GM19467 (cell line): ENCODE results near the gene QSOX2.

Experiments used
- ATAC-seq: cut with Tn5 transposase; IDR thresholded peaks from one replicate; pipeline ENCODE4 v1.9.1; 2021; ENCODE audit warnings: mild to moderate bottlenecking, moderate library complexity; ENCODE audit not compliant: unreplicated experiment

Gene QSOX2

DNA sequence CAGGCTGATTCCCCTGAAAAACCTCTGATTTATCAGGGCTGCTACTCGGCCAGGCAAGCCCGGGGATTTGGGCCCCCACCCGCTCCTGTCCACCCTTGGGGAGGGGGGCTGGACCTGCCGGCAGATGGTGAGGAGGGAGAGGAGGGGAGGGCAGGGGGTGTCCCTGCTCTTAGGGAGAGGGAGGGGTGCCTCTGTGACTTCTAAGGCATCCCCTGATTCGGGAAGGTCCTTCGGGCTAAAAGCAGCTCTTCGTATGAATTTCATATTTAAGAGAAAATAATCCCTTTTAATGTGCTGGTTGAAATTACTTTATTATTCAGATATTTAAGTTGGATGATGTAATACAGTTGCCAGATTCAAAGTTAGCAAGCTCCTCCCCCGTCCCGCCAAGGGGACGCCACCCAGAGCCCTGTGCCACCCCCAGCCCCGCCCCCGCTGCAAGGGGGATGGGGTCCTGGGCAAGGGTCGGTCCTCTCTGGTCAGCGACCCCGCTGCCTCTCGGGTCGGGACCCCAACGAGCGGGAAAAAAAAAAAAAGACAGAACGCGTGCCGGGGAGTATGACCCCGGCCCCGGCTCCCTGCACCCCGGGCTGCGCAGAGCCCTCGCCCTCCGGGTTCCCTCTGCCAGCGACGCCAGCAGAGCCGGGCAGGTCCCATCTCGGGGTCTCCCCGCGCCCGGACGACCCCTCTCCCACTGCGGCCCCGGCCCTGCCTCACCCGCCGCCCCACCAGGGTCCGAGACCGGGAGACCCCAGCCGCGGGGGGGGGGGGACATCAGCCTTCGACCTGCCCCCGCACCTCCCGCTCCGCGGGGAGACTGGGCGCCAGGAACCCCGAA lies 53.1 kb downstream of the QSOX2 start:
- ATAC-seq, result no peak

DNA sequence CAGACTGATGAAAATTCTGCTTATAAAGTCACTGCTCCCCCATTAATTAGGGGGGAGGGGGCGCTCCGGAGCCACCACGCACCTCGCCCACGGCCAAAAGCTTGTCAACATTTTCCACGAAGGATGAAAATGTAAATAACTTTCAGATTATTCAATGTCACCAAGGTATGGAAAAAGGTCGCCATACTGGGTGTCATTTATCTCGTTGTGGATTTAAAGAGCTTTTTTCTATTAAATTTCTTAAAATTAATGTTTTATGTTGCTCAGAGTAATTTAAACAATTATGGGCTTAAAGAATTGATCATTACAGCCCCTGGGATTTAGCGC lies 53.7 kb downstream of the QSOX2 start:
- ATAC-seq, result no peak

DNA sequence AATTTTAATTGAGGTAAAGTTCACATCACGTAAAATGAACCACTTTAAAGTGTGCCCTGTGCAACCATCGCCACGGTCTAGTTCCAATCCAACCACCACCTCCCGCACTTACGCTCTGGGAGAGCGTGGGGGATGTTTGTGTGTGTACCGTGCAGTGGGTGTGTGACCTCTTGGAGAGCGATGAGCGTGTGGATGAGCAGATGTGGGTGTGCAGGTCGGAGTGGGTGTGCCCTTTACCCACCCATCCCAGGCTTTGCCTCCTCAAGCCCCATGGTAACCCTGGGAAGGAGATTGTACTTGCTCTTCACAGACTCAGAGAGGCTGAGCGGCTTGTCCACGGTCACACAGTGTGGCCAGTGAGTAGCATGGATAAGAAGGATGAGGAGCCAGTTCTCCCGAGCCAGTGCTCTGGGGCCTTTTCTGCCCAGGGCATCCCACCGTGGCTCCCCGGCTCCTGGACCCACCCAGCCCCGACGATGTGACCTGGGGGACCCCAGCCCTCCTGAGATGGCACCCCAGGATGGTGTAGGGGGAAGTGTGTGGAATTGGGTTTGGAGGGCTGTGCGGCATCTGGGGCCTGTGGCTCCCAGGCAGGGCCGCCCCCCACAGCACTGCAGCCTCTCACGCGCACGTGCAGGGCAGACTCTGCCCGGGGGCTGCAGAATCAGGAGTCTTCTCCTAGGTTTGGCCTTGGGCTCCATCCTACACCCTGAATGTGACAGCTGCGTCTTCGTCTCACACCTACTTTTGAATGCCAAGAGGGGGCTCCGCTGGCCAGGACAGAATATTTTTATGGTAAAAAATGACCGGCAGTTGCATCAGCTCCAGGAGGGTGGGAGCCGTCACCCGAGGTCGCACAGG lies 54.3 kb downstream of the QSOX2 start:
- no peak for ATAC-seq

GRCh38 chr9:136190656-136191055 lies 55.0 kb downstream of the QSOX2 start:
- no peak for ATAC-seq

DNA sequence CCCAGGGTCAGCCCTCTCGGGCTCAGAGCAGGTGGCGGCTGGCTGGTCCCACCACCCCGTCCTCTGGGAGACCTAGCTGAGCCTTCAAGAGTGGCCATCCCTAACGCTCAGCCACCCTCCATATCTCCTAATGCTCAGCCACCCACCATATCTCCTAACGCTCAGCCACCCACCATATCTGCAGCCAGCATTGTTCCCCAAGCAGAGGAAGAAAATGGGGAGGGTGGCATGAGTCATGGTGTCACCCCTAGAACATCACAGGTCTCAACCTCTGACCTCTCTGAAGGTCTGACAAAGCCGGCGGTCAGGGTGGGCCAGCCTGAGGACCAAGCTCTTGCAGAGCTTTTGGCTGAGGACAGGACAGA lies 55.4 kb downstream of the QSOX2 start:
- ATAC-seq, result no peak

- no peak for ATAC-seq
Measured at GRCh38 chr9:136189394-136190236, 56.0 kb downstream of the QSOX2 start.

- ATAC-seq, result no peak
Measured at GRCh38 chr9:136187683-136188586, 57.7 kb downstream of the QSOX2 start.

DNA sequence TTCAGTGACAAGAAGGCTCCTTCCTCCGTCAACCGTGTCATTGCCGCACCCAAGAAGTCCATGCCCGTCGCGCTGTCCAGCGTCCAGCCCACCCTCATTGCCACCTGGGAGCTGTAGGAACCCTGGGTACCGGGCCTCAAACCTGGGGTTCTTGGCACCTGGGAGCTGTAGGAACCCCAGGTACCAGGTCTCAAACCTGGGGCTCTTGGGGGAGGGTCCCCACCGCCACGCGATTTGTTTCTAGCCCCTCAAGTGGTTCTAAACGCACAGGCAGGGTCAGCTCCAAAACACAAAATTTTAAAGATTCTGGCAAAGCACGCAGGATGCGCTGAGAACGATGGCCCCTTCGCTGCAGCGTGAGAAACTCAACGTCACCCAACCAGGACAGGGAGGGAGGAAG lies 58.4 kb downstream of the QSOX2 start:
- ATAC-seq, result no peak

GRCh38 chr9:136186386-136186785 lies 59.2 kb downstream of the QSOX2 start:
- no peak for ATAC-seq

- no peak for ATAC-seq
Measured at GRCh38 chr9:136185596-136186366, 59.8 kb downstream of the QSOX2 start.

DNA sequence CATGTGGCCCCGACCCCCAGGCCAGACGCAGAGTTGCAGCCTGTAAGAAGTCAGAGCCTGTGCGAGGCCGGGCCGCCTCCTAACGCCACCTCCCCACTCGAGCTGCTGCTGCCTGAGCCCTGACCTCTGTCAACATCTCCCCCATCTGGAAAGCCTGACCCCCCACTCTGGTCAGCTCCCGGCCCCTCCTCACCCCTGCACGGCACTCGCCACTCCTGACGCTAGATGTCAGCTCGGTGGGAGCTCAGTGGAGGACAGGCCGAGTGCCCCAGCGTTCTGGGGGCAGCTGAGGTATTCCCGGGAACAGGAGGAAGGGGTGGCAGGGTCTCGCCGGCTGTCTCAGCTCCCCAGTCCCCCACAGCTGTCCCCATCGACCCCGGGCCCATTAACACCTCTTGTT lies 60.5 kb downstream of the QSOX2 start:
- ATAC-seq, result no peak

GRCh38 chr9:136182850-136183422 lies 62.7 kb downstream of the QSOX2 start:
- no peak for ATAC-seq

DNA sequence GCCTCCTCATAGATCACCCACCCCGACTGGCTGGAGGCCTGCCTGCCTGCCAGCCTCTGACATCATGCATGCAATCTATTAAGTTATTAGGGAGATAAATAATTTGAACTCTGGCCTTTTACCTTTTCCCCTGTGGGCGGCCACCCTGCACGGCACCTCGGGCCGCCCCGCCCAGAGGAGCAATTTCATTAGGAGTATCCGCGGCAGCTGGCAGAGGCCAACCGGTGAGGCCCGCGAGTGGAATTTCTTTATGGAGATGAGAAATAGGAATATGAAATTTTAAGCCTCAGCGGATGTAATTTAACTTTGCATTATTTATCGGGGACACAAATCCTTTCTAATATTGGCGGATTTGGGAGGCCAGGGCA lies 63.2 kb downstream of the QSOX2 start:
- ATAC-seq, result no peak

GRCh38 chr9:136181784-136182419 lies 63.7 kb downstream of the QSOX2 start:
- ATAC-seq, result no peak

DNA sequence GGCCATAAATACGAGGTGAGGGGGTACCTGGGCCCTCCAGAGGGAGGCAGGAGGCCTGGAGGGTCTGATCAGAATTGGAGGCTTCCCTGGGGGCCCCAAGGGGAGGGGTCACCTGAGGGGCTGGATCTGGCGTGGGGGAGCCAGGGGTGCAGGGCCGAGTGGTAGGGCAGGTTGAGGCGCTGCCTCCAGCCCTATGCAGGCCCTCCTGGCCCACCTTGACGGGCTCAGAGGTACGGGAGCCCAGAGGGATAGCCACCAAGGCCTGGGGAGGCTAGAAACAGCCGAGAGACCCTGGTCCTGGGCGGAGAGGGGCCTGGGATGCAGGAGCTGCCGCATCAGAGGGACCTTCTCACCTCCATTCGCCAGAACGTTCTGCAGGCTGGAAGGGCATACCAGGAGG lies 65.0 kb downstream of the QSOX2 start:
- no peak for ATAC-seq

DNA sequence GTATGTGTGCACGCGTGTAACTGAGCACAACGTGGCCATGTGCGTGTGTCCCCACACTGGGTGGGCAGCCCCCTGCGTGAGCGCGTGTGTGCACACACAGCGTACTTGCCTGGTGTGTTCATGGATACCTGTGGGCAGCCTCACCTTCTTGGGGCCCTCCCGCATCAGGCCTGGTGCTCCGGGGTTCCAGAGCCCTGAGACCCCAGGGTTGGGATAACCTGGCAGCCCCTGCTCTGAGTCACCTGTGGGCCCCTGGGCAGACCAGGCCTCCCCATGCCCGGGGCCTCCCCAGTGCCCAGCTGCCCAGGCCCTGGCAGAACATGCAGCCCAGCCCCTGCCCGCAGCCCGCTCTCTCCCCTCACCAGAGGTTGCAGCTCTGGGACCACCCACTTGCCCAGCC lies 65.9 kb downstream of the QSOX2 start:
- ATAC-seq, result no peak

DNA sequence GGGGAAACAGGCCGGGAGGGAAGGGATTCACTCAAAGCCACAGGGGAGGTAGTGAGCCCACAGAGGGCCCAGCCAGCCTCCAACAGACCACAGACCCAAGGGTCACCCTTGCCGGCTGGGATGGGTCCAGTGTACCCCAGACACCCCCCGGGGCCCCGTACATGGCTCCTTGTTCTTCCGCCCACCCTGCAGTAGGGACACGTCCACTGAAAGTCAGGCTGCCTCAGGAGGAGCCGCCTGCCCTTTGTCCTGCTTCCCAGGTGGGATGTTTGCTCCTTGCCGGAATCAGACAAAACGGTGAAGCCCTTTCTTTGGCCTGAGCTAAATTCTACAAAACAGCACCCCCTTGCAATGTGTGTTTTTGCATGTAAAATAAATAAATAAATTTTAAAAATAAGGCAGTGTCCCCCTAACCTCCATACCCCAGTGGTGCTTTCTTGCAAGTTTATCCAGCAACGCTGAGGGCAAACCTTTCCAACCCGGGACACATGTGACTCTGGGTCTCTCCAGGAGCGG lies 66.5 kb downstream of the QSOX2 start:
- no peak for ATAC-seq

DNA sequence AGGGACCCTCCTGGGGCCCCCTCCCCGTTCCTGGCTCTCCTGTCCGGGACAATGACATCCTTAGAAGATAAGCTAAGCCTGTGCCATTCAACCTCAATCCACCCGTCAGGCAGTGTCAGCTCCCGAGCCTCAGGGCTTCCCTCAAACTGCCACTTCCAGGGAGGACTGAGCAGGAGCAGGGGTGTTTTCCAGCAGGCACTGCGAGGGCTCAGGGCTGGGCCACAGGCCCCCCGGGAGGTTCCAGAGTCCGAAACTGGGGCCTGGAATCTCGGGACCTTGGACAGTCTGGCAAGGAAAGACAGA lies 66.9 kb downstream of the QSOX2 start:
- no peak for ATAC-seq
